GM23338 (cell line): Measurements from ENCODE around the gene ANTXR1. TPM values are rescaled to one million over a fixed set of nuclear protein-coding genes. Genes with fewer than 3 reads are reported as not detected.

Experiments
- ATAC-seq: fragments of 200-7000 bp; cut with Tn5 transposase; 3 replicates; pipeline ENCODE4 v1.9.1; 2020
- DNase-seq: peaks from one replicate; pipeline ENCODE4 v3.0.0-alpha.2; 2015; ENCODE audit warnings: low spot score
- H2AFZ ChIP-seq: fragments of 200-600 bp; sonication (generic); 2 replicates; pipeline ENCODE4 v1.8.0; 2016; ENCODE audit warnings: antibody characterized with exemption, mild to moderate bottlenecking, moderate library complexity
- H3F3A ChIP-seq: fragments of 200-600 bp; sonication (generic); replicated peaks from 2 replicates; pipeline ENCODE4 v1.8.0; 2017; ENCODE audit warnings: antibody characterized with exemption, mixed run types, low read depth
- H3K27ac ChIP-seq: fragments of 200-600 bp; sonication (generic); 2 replicates; pipeline ENCODE4 v1.6.1; 2016; ENCODE audit warnings: low read depth
- H3K27me3 ChIP-seq: fragments of 200-600 bp; sonication (generic); 2 replicates; pipeline ENCODE4 v1.8.0; 2016; ENCODE audit warnings: mild to moderate bottlenecking, mixed run types, moderate library complexity; ENCODE audit not compliant: insufficient read depth
- H3K36me3 ChIP-seq: fragments of 200-600 bp; sonication (generic); 2 replicates; pipeline ENCODE4 v1.8.0; 2016; ENCODE audit warnings: mild to moderate bottlenecking; ENCODE audit not compliant: insufficient read depth
- H3K4me1 ChIP-seq: fragments of 200-600 bp; sonication (generic); 2 replicates; pipeline ENCODE4 v1.8.0; 2016; ENCODE audit warnings: mild to moderate bottlenecking, moderate library complexity; ENCODE audit not compliant: insufficient read depth
- H3K4me2 ChIP-seq: fragments of 200-600 bp; sonication (generic); 2 replicates; pipeline ENCODE4 v1.7.1; 2017; ENCODE audit warnings: mixed run types
- H3K4me3 ChIP-seq: fragments of 200-600 bp; sonication (generic); 2 replicates; pipeline ENCODE4 v1.6.1; 2016; ENCODE audit warnings: mixed run types
- H3K79me2 ChIP-seq: fragments of 200-600 bp; sonication (generic); replicated peaks from 2 replicates; pipeline ENCODE4 v1.8.0; 2017; ENCODE audit warnings: mild to moderate bottlenecking; ENCODE audit not compliant: insufficient read depth
- H3K9me2 ChIP-seq: fragments of 200-600 bp; sonication (generic); 2 replicates; pipeline ENCODE4 v1.8.0; 2017; ENCODE audit not compliant: insufficient read depth
- H4K20me1 ChIP-seq: fragments of 200-600 bp; sonication (generic); replicated peaks from 2 replicates; pipeline ENCODE4 v1.8.0; 2017; ENCODE audit warnings: mild to moderate bottlenecking; ENCODE audit not compliant: insufficient read depth
- H3K27ac Mint-ChIP-seq: 2 replicates; pipeline ENCODE4 v1.8.0; 2020; ENCODE audit warnings: inconsistent platforms, mild to moderate bottlenecking, moderate library complexity, mixed read lengths
- H3K27me3 Mint-ChIP-seq: 3 replicates; pipeline ENCODE4 v1.8.0; 2022; ENCODE audit warnings: low read depth, mild to moderate bottlenecking, moderate library complexity, mixed read lengths, inconsistent platforms; ENCODE audit not compliant: insufficient read depth, poor library complexity
- H3K36me3 Mint-ChIP-seq: 3 replicates; pipeline ENCODE4 v1.8.0; 2021; ENCODE audit warnings: low read depth, mild to moderate bottlenecking, inconsistent platforms, moderate library complexity, mixed read lengths
- H3K4me1 Mint-ChIP-seq: 3 replicates; pipeline ENCODE4 v1.8.0; 2020; ENCODE audit warnings: mild to moderate bottlenecking, inconsistent platforms, mixed read lengths
- H3K4me3 Mint-ChIP-seq: 3 replicates; pipeline ENCODE4 v1.8.0; 2021; ENCODE audit warnings: moderate library complexity, mild to moderate bottlenecking, inconsistent platforms, mixed read lengths
- H3K9me3 Mint-ChIP-seq: 3 replicates; pipeline ENCODE4 v1.8.0; 2020; ENCODE audit warnings: moderate library complexity, mild to moderate bottlenecking, inconsistent platforms, mixed read lengths
- CREB1 ChIP-seq: fragments of 250-450 bp; sonication (Bioruptor Pico); IDR thresholded peaks from 2 replicates; pipeline ENCODE4 v1.5.0; 2020; ENCODE audit warnings: low read depth, mild to moderate bottlenecking, moderate library complexity
- EZH2 ChIP-seq: fragments of 200-600 bp; sonication (generic); IDR thresholded peaks from one replicate; pipeline ENCODE4 v1.8.0; 2017; ENCODE audit warnings: antibody characterized with exemption, mild to moderate bottlenecking, low read depth; ENCODE audit not compliant: unreplicated experiment
- EZH2phosphoT487 ChIP-seq: fragments of 200-600 bp; sonication (generic); IDR thresholded peaks from one replicate; pipeline ENCODE4 v1.8.1; 2018; ENCODE audit warnings: antibody characterized with exemption; ENCODE audit not compliant: unreplicated experiment
- JUNB ChIP-seq: IDR thresholded peaks from one replicate; pipeline ENCODE4 v1.6.1; 2016; ENCODE audit warnings: antibody characterized with exemption; ENCODE audit not compliant: unreplicated experiment
- NANOG ChIP-seq: IDR thresholded peaks from 2 replicates; pipeline ENCODE4 v1.6.1; 2016; ENCODE audit warnings: antibody characterized with exemption, borderline replicate concordance
- POLR2AphosphoS5 ChIP-seq: IDR thresholded peaks from 2 replicates; pipeline ENCODE4 v1.6.1; 2016; ENCODE audit warnings: antibody characterized with exemption, low read depth
- STAT1 ChIP-seq: IDR thresholded peaks from one replicate; pipeline ENCODE4 v1.6.1; 2016; ENCODE audit warnings: antibody characterized with exemption; ENCODE audit not compliant: unreplicated experiment
- ZNF114 ChIP-seq: fragments of 250-450 bp; sonication (Bioruptor Pico); IDR thresholded peaks from 2 replicates; pipeline ENCODE4 v1.5.0; 2020; ENCODE audit warnings: mild to moderate bottlenecking, moderate library complexity
- ZNF331 ChIP-seq: fragments of 250-450 bp; sonication (Bioruptor Pico); IDR thresholded peaks from 2 replicates; pipeline ENCODE4 v1.5.0; 2020; ENCODE audit warnings: low read depth, mild to moderate bottlenecking, moderate library complexity
- polyA plus RNA-seq: library from polyadenylated mRNA; unstranded; fragments of >200 nt; fragmentation: Nextera tagmentation; extraction: Ambion mirVana; gene quantifications from 2 replicates; pipeline ENCODE4 v1.2.1, GENCODE V29; 2016
- total RNA-seq: library from RNA; depleted of rRNA; stranded (reverse); fragments of >200 nt; shearing (Covaris generic); gene quantifications from 2 replicates; pipeline ENCODE4 v1.2.3, GENCODE V29; 2014
- TF ChIP-seq, protein P1 (sequence below), 2 experiments: fragments of 200-600 bp in 1 of 2; sonication (generic) in 1 of 2; conservative IDR thresholded peaks; 2 replicates each; pipeline versions ENCODE4 v1.5.1 to v1.6.1; 2016 to 2017; ENCODE audit warnings: antibody characterized with exemption in 2 of 2, low read depth in 2 of 2, mild to moderate bottlenecking in 2 of 2, moderate library complexity in 1 of 2
- TF ChIP-seq, protein P2 (sequence below): IDR thresholded peaks from 2 replicates; pipeline ENCODE4 v1.6.1; 2016; ENCODE audit warnings: antibody characterized with exemption
- TF ChIP-seq, protein P3 (sequence below): fragments of 250-450 bp; sonication (Bioruptor Pico); IDR thresholded peaks from 2 replicates; pipeline ENCODE4 v1.5.0; 2020; ENCODE audit warnings: mild to moderate bottlenecking, moderate library complexity
- TF ChIP-seq, protein P4 (sequence below): IDR thresholded peaks from one replicate; pipeline ENCODE4 v1.6.1; 2018; ENCODE audit warnings: antibody characterized with exemption; ENCODE audit not compliant: unreplicated experiment

ANTXR1 gene
- total and polyA plus RNA-seq, 2 experiments from 2014 or later: 16.1 to 23.1 TPM

DNA sequence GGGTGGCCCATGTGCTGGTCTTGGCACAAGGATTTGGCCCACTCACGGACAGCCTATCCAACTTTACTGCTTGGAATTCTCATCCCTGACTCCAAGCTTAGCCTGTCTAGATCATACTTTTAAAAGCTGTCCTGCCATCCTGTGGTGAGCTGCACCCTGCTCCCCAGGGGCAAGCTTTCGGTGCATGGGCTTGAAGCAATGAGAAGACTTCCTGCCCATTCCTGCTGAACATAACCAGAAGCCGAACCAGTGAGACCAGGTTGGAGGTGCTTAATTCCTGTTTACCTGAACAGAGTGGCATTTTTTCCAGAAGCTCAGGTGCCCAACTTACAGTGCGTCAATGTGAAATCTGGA lies 154.5 kb downstream of the ANTXR1 start:
- no peak overlapping the region for H3K27ac Mint-ChIP-seq
- Histone ChIP-seq H3K27me3 (no peaks in the 10 kb centered on the region), H3K4me2 (no peak overlapping the region), H3F3A (no peaks in the 10 kb centered on the region), H3K36me3 (no peaks in the 10 kb centered on the region), H3K4me1 (peaks cover 10% of the 10 kb centered on the region), H3K4me3 (no peak overlapping the region), H3K27ac (no peak overlapping the region), H2AFZ (no peak overlapping the region), H4K20me1 (no peaks in the 10 kb centered on the region; the same call in 1 of the 2 replicates), H3K9me2 (peaks cover 3% of the 10 kb centered on the region; the same call in 1 of the 2 replicates), H3K79me2 (no peaks in the 10 kb centered on the region)
- H3K4me1 Mint-ChIP-seq: peaks cover 20% of the 10 kb centered on the region
- ATAC-seq (no peak), DNase-seq (no peak)
- peaks cover 4% of the 10 kb centered on the region; the same call in 2 of the 3 replicates for H3K36me3 Mint-ChIP-seq
- H3K4me3 Mint-ChIP-seq: no peak overlapping the region
- H3K27me3 Mint-ChIP-seq: peaks cover 3% of the 10 kb centered on the region
- TF ChIP-seq EZH2phosphoT487 (no peak), NANOG (no peak), JUNB (no peak), STAT1 (no peak), ZNF114 (CRISPR knock-in tag) (no peak), EZH2 (no peak), ZNF331 (CRISPR knock-in tag) (no peak), CREB1 (CRISPR knock-in tag) (no peak), POLR2AphosphoS5 (no peak)
- TF ChIP-seq, protein P1, sequence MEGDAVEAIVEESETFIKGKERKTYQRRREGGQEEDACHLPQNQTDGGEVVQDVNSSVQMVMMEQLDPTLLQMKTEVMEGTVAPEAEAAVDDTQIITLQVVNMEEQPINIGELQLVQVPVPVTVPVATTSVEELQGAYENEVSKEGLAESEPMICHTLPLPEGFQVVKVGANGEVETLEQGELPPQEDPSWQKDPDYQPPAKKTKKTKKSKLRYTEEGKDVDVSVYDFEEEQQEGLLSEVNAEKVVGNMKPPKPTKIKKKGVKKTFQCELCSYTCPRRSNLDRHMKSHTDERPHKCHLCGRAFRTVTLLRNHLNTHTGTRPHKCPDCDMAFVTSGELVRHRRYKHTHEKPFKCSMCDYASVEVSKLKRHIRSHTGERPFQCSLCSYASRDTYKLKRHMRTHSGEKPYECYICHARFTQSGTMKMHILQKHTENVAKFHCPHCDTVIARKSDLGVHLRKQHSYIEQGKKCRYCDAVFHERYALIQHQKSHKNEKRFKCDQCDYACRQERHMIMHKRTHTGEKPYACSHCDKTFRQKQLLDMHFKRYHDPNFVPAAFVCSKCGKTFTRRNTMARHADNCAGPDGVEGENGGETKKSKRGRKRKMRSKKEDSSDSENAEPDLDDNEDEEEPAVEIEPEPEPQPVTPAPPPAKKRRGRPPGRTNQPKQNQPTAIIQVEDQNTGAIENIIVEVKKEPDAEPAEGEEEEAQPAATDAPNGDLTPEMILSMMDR (conservative IDR thresholded peaks at IDR 0.05; ENCODE audit: low read depth in 2 of 2): no peak
- TF ChIP-seq, protein P2, sequence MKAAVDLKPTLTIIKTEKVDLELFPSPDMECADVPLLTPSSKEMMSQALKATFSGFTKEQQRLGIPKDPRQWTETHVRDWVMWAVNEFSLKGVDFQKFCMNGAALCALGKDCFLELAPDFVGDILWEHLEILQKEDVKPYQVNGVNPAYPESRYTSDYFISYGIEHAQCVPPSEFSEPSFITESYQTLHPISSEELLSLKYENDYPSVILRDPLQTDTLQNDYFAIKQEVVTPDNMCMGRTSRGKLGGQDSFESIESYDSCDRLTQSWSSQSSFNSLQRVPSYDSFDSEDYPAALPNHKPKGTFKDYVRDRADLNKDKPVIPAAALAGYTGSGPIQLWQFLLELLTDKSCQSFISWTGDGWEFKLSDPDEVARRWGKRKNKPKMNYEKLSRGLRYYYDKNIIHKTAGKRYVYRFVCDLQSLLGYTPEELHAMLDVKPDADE: no peak
- TF ChIP-seq, protein P3, sequence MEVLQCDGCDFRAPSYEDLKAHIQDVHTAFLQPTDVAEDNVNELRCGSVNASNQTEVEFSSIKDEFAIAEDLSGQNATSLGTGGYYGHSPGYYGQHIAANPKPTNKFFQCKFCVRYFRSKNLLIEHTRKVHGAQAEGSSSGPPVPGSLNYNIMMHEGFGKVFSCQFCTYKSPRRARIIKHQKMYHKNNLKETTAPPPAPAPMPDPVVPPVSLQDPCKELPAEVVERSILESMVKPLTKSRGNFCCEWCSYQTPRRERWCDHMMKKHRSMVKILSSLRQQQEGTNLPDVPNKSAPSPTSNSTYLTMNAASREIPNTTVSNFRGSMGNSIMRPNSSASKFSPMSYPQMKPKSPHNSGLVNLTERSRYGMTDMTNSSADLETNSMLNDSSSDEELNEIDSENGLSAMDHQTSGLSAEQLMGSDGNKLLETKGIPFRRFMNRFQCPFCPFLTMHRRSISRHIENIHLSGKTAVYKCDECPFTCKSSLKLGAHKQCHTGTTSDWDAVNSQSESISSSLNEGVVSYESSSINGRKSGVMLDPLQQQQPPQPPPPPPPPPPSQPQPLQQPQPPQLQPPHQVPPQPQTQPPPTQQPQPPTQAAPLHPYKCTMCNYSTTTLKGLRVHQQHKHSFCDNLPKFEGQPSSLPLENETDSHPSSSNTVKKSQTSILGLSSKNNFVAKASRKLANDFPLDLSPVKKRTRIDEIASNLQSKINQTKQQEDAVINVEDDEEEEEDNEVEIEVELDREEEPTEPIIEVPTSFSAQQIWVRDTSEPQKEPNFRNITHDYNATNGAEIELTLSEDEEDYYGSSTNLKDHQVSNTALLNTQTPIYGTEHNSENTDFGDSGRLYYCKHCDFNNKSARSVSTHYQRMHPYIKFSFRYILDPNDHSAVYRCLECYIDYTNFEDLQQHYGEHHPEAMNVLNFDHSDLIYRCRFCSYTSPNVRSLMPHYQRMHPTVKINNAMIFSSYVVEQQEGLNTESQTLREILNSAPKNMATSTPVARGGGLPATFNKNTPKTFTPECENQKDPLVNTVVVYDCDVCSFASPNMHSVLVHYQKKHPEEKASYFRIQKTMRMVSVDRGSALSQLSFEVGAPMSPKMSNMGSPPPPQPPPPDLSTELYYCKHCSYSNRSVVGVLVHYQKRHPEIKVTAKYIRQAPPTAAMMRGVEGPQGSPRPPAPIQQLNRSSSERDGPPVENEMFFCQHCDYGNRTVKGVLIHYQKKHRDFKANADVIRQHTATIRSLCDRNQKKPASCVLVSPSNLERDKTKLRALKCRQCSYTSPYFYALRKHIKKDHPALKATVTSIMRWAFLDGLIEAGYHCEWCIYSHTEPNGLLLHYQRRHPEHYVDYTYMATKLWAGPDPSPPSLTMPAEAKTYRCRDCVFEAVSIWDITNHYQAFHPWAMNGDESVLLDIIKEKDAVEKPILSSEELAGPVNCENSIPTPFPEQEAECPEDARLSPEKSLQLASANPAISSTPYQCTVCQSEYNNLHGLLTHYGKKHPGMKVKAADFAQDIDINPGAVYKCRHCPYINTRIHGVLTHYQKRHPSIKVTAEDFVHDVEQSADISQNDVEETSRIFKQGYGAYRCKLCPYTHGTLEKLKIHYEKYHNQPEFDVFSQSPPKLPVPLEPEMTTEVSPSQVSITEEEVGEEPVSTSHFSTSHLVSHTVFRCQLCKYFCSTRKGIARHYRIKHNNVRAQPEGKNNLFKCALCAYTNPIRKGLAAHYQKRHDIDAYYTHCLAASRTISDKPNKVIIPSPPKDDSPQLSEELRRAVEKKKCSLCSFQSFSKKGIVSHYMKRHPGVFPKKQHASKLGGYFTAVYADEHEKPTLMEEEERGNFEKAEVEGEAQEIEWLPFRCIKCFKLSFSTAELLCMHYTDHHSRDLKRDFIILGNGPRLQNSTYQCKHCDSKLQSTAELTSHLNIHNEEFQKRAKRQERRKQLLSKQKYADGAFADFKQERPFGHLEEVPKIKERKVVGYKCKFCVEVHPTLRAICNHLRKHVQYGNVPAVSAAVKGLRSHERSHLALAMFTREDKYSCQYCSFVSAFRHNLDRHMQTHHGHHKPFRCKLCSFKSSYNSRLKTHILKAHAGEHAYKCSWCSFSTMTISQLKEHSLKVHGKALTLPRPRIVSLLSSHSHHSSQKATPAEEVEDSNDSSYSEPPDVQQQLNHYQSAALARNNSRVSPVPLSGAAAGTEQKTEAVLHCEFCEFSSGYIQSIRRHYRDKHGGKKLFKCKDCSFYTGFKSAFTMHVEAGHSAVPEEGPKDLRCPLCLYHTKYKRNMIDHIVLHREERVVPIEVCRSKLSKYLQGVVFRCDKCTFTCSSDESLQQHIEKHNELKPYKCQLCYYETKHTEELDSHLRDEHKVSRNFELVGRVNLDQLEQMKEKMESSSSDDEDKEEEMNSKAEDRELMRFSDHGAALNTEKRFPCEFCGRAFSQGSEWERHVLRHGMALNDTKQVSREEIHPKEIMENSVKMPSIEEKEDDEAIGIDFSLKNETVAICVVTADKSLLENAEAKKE (CRISPR knock-in tag): no peak
- TF ChIP-seq, protein P4, sequence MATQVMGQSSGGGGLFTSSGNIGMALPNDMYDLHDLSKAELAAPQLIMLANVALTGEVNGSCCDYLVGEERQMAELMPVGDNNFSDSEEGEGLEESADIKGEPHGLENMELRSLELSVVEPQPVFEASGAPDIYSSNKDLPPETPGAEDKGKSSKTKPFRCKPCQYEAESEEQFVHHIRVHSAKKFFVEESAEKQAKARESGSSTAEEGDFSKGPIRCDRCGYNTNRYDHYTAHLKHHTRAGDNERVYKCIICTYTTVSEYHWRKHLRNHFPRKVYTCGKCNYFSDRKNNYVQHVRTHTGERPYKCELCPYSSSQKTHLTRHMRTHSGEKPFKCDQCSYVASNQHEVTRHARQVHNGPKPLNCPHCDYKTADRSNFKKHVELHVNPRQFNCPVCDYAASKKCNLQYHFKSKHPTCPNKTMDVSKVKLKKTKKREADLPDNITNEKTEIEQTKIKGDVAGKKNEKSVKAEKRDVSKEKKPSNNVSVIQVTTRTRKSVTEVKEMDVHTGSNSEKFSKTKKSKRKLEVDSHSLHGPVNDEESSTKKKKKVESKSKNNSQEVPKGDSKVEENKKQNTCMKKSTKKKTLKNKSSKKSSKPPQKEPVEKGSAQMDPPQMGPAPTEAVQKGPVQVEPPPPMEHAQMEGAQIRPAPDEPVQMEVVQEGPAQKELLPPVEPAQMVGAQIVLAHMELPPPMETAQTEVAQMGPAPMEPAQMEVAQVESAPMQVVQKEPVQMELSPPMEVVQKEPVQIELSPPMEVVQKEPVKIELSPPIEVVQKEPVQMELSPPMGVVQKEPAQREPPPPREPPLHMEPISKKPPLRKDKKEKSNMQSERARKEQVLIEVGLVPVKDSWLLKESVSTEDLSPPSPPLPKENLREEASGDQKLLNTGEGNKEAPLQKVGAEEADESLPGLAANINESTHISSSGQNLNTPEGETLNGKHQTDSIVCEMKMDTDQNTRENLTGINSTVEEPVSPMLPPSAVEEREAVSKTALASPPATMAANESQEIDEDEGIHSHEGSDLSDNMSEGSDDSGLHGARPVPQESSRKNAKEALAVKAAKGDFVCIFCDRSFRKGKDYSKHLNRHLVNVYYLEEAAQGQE: no peak
- no peaks in the 10 kb centered on the region for H3K9me3 Mint-ChIP-seq
